Epithelial cell of proximal tubule (primary cell): ENCODE results near the gene PRUNE1. TPM values are rescaled to one million over a fixed set of nuclear protein-coding genes. Genes with fewer than 3 reads are reported as not detected.
A peak's percentile ranks its signal among the peaks of the same experiment; 100 is the strongest.

Experiments used
- DNase-seq: peaks from one replicate; pipeline ENCODE4 v3.0.0-alpha.2; 2011; ENCODE audit warnings: low read depth
- H3K4me3 ChIP-seq: 2 replicates; pipeline ENCODE4 v1.5.1; 2011; ENCODE audit warnings: low read depth, mild to moderate bottlenecking, low read length
- total RNA-seq: library from RNA; depleted of rRNA; stranded (reverse); fragments of >200 nt; gene quantifications from 2 replicates; pipeline ENCODE4 v1.2.3, GENCODE V29; 2015
- TF ChIP-seq, protein P1 (sequence below): conservative IDR thresholded peaks from 2 replicates; pipeline ENCODE4 v1.5.1; 2012; ENCODE audit warnings: low read depth, mild to moderate bottlenecking, low read length

PRUNE1 gene
- total RNA-seq, 1 donor from 2014 or later, result 14.8 TPM

DNA sequence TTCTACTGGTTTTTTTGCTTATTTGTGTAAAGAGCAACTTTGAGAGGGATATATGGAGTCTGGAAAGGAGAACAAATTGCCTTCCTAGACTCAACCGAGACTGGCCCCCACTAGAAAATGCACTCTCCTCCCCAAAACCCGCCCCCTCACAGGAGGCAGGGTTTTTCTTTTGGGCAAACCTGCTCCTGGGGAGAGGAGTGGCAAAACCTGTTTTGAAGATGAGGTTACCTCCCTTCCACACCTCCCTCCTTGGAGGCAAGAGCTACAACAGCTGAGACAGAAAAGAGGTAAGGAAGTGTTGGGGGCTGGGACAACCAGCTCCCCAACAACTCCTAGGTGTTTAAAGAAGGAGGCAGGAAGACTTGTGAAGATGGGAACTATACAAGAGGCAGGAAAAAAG, 28.1 kb downstream of the PRUNE1 start, which contains the start of gene BNIPL:
Gene BNIPL, plus strand, starts transcription at position 231 of the 400 bp plus-strand sequence. Its CDS starts 140 bp downstream, at position 371.
- TF ChIP-seq, protein P1, sequence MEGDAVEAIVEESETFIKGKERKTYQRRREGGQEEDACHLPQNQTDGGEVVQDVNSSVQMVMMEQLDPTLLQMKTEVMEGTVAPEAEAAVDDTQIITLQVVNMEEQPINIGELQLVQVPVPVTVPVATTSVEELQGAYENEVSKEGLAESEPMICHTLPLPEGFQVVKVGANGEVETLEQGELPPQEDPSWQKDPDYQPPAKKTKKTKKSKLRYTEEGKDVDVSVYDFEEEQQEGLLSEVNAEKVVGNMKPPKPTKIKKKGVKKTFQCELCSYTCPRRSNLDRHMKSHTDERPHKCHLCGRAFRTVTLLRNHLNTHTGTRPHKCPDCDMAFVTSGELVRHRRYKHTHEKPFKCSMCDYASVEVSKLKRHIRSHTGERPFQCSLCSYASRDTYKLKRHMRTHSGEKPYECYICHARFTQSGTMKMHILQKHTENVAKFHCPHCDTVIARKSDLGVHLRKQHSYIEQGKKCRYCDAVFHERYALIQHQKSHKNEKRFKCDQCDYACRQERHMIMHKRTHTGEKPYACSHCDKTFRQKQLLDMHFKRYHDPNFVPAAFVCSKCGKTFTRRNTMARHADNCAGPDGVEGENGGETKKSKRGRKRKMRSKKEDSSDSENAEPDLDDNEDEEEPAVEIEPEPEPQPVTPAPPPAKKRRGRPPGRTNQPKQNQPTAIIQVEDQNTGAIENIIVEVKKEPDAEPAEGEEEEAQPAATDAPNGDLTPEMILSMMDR, result no peak
- DNase-seq, result no peak
- H3K4me3 ChIP-seq, result no peak within 1 kb of the TSS

DNA sequence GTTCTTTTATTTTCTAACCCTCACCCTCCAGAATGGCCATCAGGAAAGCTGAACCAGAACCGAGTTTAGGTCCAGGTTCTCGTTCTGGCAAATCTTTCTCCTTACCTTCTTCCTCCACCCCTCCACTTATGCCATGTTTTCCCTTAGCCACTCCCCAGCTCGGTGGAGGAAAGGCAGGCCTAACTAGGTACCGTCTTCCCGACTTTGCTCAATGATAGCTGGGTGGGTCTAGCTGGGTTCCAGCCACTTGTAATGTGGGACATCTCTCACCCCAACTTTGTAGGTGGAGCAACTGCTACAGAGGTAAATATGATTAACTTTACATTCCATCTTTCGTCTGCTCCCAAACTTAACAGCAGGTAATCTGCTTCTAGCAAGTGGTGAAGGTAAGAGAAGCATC, 28.8 kb downstream of the PRUNE1 start:
- DNase-seq, result no peak
- TF ChIP-seq, protein P1, result no peak
- H3K4me3 ChIP-seq, result no peak overlapping the region

DNA sequence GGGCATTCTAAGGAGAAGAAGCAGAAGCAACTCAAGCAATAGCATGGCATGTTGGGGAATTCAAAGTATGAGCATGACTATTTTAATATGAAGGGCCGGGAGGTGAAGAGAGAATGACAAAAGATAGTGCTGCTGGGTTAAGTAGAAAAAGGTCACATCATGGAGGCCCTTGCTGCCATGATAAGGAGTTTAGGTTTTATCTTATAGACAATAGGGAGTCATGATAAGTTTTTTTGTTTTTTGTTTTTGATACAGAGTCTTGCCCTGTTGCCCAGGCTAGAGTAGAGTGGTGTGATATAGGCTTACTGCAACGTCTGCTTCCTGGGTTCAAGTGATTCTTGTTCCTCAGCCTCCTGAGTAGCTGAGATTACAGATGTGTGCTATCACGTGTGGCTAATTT, 31.3 kb downstream of the PRUNE1 start:
- H3K4me3 ChIP-seq, result no peak overlapping the region
- no peak for DNase-seq
- TF ChIP-seq, protein P1, result no peak

GRCh38 chr1:151043163-151043562, 34.9 kb downstream of the PRUNE1 start:
- no peak overlapping the region for H3K4me3 ChIP-seq
- DNase-seq, result no peak
- TF ChIP-seq, protein P1, result no peak

- TF ChIP-seq, protein P1, result no peak
- H3K4me3 ChIP-seq, result peak within 1 kb of the TSS; percentile 73
- DNase-seq, result no peak
These were observed 39.3 kb downstream of the PRUNE1 start, which contains the start of gene C1orf56 for GRCh38 chr1:151047591-151047924. Gene C1orf56 (plus strand): TSS chr1:151047751. CDS start chr1:151047848, 97 bp downstream.

DNA sequence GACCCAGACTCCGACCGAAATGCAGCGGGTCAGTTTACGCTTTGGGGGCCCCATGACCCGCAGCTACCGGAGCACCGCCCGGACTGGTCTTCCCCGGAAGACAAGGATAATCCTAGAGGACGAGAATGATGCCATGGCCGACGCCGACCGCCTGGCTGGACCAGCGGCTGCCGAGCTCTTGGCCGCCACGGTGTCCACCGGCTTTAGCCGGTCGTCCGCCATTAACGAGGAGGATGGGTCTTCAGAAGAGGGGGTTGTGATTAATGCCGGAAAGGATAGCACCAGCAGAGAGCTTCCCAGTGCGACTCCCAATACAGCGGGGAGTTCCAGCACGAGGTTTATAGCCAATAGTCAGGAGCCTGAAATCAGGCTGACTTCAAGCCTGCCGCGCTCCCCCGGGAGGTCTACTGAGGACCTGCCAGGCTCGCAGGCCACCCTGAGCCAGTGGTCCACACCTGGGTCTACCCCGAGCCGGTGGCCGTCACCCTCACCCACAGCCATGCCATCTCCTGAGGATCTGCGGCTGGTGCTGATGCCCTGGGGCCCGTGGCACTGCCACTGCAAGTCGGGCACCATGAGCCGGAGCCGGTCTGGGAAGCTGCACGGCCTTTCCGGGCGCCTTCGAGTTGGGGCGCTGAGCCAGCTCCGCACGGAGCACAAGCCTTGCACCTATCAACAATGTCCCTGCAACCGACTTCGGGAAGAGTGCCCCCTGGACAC, 39.8 kb downstream of the PRUNE1 start:
- peak overlapping the region; percentile 73 for H3K4me3 ChIP-seq
- DNase-seq, result no peak
- TF ChIP-seq, protein P1, result peak; percentile 59

DNA sequence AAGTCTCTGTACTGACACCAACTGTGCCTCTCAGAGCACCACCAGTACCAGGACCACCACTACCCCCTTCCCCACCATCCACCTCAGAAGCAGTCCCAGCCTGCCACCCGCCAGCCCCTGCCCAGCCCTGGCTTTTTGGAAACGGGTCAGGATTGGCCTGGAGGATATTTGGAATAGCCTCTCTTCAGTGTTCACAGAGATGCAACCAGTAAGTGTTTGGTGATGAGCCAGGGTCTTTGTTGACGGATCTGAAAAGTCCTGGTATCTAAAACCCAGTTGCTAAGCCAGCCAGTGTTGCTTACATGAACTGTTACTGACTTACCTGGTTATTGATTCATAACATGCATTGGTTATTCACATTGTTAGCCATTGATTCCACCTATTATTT, 40.4 kb downstream of the PRUNE1 start:
- TF ChIP-seq, protein P1, result no peak
- peak overlapping the region; percentile 73 for H3K4me3 ChIP-seq

More for the DNA sequence above, 40.4 kb downstream of the PRUNE1 start:
- no peak for DNase-seq
